Left renal cortex interstitium (tissue), 4 donors: ENCODE results near the gene CHORDC1. TPM values are rescaled to one million over a fixed set of nuclear protein-coding genes. Genes with fewer than 3 reads are reported as not detected.
A peak's percentile ranks its signal among the peaks of the same experiment; 100 is the strongest.
"Not testable (repeated sequence)": the region's sequence is repeated elsewhere in the genome, so short reads cannot be mapped to it uniquely, and the experiment has no call there.

ENCODE experiments used
- DNase-seq, 4 donors: peaks; one replicate each; pipeline ENCODE4 v3.0.0-alpha.2; 2013; ENCODE audit warnings: low read depth in 4 of 4, low spot score in 2 of 4, missing footprints in 1 of 4
- polyA plus RNA-seq, 4 donors: library from polyadenylated mRNA; unstranded; fragments of 120-200 nt; gene quantifications; one replicate each; pipeline ENCODE4 v1.2.1, GENCODE V29; 2013; ENCODE audit not compliant: insufficient read length in 4 of 4

CHORDC1 gene
- polyA plus RNA-seq, 4 donors = 39.7 to 68.1 (median 51.3) TPM

DNA sequence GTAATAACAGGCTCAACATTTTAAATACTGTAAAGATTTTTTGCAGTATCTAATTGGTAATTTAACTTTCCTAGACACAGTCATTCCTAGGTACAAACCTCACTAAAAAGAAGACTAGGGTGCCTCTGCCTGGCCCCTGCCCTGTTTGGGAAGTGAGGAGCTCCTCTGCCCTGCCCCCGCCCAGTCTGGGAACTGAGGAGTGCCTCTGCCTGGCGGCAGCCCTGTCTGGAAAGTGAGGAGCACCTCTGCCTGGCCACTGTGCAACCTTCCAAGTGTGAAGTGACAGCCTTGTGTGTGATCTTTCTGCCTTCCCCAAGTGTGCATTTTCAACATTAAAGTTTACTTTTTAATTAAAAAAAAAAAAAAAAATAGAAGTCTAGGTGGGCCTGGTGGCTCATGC is 4.2 kb downstream of the CHORDC1 start:
- no peak for DNase-seq

DNA sequence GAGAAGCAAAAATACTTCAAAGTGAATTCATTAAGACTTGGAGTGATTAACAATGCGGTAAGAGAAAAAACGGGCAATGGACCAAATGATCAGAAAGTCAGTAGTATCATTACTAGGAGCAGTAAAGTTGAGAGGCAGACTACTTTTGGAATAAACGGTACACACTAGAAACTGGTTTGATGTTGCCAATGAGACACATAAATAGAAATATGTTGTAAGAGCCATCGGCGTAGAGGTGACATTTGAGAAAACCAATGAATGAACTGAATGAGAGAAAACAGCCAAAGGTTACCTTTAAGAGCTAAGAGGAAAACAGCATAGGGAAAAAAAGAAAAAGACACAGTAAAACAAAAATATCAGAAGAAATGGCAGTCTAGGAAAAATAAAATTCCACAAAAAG is 6.2 kb downstream of the CHORDC1 start:
- no peak for DNase-seq

DNA sequence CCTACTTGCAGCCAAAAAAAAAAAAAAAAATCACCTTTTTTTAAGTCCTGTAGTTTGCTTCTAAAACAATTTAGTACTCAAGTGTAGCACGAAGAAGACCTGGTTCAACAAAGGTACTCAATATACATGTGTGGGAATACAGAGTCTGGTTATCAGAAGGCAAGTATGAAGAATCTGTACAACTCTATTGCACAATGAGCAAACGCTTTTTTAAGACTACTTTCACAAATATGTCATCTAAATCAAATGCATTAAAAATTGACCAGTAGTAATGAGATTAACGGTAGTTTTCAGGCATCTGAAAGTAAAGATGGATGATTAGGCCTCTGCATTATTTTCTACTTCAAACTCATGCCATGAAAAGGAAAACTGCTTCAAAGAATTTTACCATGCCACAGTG is 9.5 kb downstream of the CHORDC1 start:
- no peak for DNase-seq

DNA sequence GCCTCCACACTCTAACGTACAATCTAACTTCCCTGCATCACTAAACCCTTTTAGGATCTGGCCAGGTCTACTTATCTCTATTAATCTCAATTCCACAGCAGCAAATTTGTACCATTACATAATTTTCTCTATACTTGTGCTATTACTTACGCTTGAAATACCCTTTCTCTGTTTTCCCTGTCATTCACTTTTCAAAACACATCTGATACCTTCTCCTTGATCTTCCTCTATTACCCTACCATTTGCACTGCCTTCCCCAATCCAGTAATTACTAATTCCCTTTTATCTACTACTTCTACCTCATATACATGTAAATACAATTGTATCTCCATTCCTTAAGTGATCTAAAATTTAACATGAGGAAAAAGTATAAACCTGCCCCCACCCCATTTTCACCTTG is 14.0 kb downstream of the CHORDC1 start:
- no peak for DNase-seq

DNA sequence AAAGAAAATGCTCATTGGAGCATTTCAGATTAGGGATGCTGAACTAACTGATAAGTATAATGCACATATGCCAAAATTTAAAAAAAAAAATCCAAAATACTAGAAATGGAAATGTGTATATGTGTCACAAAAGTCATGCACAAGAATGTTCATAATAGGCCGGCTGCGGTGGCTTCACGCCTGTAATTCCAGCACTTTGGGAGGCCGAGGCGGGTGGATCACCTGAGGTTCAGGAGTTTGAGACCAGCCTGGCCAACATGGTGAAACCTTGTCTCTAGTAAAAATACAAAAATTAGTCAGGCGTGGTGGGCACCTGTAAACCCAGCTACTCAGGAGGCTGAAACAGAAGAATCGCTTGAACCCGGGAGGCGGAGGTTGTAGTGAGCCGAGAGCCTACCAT is 14.9 kb downstream of the CHORDC1 start:
- not testable (repeated sequence) for DNase-seq

DNA sequence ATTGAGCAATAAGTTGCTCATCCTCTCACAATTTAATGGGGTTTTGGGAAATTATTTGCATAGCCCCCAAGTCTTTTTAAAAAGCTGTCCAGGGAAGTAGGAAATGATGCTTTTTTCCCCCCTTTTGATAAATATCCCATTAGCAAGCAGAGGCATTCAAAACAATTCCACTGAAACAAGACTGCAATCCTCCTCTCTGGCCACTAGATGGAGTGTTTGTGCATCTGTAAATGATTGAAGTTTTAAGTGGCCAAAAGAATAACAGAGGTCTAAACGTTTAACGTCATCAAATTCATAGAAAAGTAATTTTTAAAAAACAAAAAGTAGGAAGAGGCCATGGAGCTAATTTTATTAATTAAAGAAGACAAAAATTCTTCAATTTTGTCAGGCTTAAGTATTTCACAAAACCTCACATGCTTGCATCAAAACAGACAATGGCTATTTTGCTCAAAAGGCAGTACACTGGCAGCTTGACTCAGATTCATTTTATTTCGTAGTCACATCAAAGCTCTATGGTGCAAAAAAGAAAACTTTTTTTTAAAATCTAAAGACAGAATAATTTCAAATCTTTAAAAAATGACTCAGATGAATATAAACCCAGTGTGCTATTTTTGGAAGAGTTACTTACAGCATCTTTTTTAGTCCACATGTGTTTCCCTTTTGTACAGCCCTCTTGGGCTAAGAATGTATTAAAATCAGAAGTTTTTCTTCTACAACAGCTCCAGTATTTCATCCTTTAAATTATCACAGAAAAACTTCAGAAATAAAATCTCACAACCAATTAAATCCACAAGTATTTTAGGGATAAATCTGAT is 17.8 kb downstream of the CHORDC1 start:
- DNase-seq = peak in 1 of 4 donors; percentile 41

DNA sequence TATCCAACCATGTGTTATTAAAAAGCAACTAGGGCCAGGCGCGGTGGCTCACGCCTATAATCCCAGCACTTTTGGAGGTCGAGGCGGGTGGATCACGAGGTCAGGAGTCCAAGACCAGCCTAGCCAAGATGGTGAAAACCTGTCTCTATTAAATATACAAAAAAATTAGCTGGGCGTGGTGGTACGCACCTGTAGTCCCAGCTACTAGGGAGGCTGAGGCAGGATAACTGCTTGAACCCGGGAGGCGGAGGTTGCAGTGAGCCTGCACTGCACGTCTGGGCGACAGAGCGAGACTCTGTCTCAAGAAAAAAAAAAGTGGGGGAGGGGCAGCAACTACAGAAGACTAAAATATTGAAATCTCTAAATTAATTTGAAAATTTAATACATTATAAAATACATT is 18.4 kb downstream of the CHORDC1 start:
- no peak for DNase-seq

DNA sequence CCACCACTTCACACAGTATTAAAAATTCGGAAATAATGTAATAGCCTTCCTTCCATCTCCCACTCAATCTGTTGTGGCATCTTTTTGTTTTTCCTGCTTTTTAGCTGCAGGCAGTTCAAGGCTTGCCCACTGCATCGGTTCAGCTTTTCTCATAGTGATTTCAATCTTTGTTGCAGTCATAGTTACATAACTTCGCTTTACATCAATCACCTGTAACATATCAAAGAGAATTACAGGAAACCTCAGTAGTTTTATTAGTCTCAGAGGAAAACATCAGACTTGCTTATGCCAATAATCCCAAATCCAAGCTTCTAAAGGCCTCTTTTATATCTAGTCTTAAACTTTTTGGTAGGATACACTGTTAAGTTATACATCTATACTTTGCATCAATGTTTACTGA is 20.5 kb downstream of the CHORDC1 start:
- DNase-seq = no peak

DNA sequence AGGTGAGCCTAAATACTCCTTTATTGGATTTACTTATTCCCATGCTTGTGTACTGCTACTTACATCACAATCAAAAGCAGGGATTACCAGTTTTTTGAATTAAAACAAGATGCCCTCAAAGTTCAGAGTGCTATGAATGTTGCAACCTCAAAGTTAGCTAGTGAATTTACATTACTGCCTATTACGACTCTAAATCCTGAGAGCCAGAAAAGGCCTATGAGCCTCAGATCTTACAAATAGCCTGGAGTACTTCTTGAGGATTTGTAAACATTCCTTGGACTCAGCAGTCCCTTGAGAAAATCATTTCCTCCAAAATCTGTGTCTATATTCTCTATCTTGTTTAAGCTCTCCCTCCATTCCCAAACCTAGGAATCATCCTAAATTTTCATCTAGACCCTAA is 25.5 kb downstream of the CHORDC1 start:
- DNase-seq = no peak

DNA sequence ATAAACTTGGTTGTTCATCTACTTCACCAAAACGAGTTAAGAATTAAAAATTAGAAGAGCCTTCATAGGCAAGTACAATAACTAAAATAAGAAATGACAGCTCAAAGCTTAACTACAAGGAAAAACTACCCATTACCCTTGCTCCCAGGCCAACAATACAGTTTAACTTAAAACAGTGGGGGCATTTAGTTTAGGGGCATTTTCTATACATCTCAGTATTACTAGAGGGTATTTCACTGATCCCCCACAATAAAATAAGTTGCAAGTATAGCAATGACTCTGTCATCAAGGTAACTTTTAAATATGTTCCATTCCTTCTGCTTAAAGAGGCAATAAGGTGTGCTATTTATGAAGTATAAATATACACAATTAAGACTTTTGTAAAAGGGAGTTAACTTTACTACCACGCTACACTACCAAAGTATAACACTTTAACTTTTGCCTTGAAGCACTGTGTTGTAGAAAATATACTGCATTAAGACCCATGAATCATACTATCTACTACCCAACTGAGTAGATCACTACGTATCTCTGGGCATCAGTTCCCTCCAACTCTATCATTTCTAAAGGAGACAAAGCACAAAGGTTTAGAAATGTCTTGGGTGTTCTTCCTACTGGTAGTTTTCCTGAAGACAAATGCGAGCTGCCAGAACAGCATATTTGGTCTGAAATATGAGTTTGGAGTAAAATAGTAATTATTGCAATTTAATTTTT is 29.8 kb downstream of the CHORDC1 start:
- no peak for DNase-seq

DNA sequence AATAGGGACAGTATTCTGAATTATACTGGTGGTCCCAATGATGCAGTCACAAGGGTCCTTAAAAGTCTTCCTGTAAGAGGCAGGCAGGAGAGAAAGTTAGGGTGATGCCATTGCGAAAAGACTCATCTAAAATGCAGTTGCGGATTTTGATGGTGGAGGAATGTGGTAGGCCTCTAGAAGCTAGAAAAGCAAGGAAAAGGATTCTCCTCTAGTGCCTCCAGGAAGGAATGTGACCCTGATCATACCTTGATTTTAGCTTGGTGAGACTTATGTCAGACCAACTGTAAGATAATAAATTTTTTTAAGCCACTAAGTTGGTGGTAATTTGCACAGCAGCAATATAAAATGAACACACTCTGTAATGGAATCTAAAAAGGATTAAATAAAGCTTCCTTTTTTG is 33.8 kb downstream of the CHORDC1 start:
- no peak for DNase-seq

DNA sequence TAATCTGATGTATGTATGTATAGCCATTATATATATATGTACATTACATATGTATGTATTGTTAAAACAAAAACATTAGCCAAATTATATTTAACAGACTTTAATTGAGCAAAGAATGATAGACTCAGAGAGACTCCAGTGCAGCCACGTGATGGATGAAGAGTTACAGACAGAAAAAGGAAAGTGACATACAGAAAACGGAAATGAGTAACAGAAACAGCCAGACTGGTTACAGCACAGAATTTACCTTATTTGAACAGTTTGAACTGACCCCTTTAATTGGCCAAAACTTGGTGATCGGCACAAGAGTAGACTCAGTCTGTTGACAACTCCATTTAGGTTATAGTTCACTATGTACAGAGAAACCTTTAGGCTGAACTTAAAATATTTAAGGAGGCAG is 35.0 kb downstream of the CHORDC1 start:
- DNase-seq = no peak

DNA sequence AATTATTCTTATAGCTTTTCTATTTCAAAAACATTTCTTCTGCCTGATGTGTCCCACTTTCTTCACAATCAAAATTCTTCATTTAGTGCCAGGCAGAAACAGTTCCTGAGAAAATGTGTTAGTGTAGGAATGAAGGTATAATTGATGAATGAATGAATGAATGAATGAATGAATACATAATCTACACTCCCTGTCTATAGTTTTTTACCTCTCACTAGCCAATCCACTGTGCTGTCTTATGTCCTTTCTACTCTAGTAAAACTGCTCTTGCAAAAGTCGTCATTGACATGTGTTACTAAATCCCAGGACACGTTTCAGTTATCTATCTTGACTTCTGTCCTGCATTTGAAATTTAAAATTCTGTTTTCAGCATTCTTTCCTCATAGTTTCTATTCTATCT is 42.9 kb downstream of the CHORDC1 start:
- no peak for DNase-seq

DNA sequence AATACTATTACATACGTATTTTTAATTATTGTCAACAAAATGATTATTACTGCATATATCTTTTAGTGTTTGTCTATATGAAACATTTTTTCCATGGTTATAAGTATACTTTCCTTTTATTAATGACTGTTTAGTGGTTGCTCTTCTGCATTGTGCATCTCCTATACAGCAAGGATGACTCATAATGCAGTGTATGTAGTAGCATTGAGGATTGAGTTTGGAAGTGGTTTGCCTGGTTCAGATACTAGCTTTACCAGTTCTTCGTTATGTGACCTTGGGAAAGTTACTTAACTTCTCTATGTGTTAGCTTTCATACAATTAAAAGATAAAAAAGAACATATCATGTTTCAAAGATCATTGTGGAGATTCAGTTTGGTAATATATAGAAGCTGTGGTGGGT is 44.1 kb downstream of the CHORDC1 start:
- DNase-seq = no peak

DNA sequence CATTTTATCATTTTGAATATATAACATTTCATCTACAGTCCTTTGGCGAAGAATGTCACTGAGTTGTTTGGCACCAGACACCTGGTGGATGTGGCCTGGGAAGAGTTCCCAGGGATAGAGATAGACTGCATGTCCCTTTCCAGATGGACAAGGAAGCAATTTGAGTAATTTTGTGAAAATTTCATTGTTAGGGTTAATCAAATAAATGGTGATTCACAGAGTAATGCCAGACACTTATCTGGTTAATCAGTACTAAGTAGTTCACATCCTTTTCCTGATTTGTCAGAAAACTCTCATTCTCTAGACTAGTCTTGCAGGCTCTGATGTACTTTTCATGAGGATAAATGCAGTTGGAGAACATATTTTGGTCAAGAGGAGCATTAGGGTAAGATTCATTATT is 46.8 kb downstream of the CHORDC1 start:
- DNase-seq = no peak

DNA sequence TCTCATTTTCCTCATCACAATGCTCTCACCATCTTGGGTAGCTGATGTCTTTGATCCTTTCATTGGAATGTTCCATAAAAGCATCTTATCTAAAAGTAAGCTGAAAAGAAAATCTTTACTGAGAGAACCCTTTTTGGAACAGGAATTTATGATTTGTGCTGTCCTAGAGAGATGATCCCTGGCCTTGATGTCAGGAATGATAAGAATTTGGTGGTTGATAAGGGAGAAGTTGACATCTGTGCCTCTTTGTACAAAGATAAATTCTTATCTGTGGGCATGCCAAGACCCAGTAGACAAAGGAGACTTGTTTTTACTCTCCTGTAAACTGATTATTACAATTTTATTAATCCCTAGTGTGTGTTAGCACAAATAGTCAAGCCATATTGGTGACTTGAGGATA is 51.5 kb downstream of the CHORDC1 start:
- DNase-seq = no peak

DNA sequence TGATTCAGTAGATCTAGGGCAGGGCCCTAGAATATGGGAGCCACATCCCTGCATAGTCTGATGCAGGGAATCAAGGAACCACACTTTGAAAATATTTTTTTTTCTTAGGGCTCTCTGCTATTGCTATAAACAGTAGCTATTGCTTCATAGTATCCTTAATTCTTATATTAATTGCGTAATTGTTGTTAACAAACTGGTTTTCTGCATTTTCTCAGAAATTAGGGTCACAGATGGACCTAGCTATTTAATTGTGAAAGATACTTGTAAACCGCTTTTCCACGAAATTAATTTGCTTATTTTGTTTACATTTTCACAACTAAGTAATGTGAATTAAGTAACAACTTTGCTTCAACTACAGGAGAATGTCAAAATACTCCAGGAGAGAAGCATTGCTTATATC is 54.3 kb downstream of the CHORDC1 start:
- no peak for DNase-seq

DNA sequence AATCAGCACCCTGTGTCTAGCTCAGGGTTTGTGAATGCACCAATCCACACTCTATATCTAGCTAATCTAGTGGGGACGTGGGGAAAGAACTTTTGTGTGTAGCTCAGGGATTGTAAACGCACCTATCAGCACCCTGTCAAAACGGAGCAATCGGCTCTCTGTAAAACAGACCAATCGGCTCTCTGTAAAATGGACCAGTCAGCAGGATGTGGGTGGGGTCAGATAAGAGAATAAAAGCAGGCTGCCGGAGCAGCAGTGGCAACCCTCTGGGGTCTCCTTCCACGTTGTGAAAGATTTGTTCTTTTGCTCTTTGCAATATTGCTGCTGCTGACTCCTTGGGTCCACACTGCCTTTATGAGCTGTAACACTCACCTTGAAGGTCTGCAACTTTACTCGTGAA is 55.1 kb downstream of the CHORDC1 start:
- not testable (repeated sequence) for DNase-seq

DNA sequence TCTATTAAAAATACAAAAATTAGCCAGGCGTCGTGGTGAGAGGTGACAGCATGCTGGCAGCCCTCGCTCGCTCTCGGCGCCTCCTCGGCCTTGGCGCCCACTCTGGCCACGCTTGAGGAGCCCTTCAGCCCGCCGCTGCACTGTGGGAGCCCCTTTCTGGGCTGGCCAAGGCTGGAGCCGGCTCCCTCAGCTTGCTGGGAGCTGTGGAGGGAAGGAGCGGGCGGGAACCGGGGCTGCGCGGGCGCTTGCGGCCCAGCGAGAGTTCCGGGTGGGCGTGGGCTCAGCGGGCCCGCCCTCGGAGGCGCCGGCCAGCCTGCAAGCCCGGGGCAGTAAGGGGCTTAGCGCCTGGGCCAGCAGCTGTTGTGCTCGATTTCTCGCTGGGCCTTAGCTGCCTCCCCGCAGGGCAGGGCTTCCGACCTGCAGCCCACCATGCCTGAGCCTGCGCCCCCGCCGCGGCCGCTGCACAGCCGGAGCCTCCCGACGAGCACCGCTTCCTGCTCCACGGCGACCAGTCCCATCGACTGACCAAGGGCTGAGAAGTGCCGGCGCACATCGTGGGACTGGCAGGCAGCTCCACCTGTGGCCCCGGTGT is 55.8 kb downstream of the CHORDC1 start:
- not testable (repeated sequence) for DNase-seq
